ENCODE data around the gene LSM8. TPM values are rescaled to one million over a fixed set of nuclear protein-coding genes. Genes with fewer than 3 reads are reported as not detected.

LSM8 gene
- total and polyA plus RNA-seq, 2 experiments from 2014 or later, result 95.4 to 100 TPM

DNA sequence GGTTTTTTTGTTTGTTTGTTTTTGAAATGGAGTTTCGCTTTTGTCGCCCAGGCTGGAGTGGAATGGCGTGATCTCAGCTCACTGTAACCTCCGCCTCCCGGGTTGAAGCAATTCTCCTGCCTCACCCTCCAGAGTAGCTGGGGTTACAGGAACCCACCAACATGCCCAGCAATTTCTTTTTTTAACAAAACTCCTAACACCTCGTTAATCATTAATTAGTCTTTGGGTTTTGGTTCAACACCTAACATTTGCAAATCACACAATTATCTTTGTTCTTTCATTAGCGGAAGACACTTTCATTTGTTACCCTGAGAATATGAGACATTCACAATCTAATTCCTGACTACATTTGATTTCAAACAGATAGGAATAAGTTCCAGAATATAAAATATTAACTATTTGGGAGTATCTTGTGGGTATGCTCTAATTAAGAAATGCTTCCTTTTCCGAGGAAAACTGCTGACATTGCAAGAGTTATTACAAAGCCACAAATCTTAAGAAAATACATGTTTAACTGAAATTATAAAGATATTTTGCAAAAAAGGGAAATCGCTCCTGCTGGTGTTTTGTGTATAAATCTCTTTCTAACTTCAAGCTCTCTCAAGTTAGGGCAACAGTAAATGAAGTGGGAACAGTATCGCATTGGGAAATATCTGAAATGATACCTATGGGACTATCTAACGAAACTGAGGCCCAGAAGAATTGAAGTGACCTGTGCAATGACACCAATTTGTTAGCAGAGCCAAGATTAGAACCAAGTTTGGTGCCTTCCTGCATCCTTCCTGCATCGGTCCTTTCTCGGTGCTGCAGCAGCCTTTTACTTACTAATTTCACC lies 1.2 kb upstream of the LSM8 start:
- peak overlapping the region; percentile 84 for H3K4me2 ChIP-seq
- peaks cover 3% of the 10 kb centered on the region; the same call in 1 of the 2 replicates for H3K36me3 ChIP-seq (ENCODE audit: insufficient read depth)
- 0 out of 2 replicates have a peak overlapping the region, but pooled peaks have one; percentile 23 for H2AFZ ChIP-seq
- Mint-ChIP-seq H3K36me3 (ENCODE audit: low read depth) (peaks cover 26% of the 10 kb centered on the region), H3K27ac (peak overlapping the region; percentile 99), H3K4me1 (peaks cover 8% of the 10 kb centered on the region), H3K27me3 (ENCODE audit: insufficient read depth, low read depth, poor library complexity) (no peaks in the 10 kb centered on the region), H3K9me3 (no peaks in the 10 kb centered on the region), H3K4me3 (peak overlapping the region; percentile 95)
- no peaks in the 10 kb centered on the region for H3K4me1 ChIP-seq (ENCODE audit: insufficient read depth)
- no peaks in the 10 kb centered on the region for H3K27me3 ChIP-seq (ENCODE audit: insufficient read depth)
- H3K4me3 ChIP-seq, result peak overlapping the region; percentile 83
- H3F3A ChIP-seq (replicated peaks; ENCODE audit: low read depth), result no peaks in the 10 kb centered on the region
- no peaks in the 10 kb centered on the region for H3K9me2 ChIP-seq (ENCODE audit: insufficient read depth)
- ATAC-seq, result no peak
- peak overlapping the region; percentile 94 for H3K27ac ChIP-seq (ENCODE audit: low read depth)
- no peak for DNase-seq (ENCODE audit: low spot score)
- H3K79me2 ChIP-seq (replicated peaks; ENCODE audit: insufficient read depth), result peaks cover 36% of the 10 kb centered on the region
- no peaks in the 10 kb centered on the region; the same call in 1 of the 2 replicates for H4K20me1 ChIP-seq (replicated peaks; ENCODE audit: insufficient read depth)
- no peak for TF ChIP-seq EZH2 (IDR thresholded peaks at IDR 0.05; ENCODE audit: low read depth, unreplicated experiment)
- TF ChIP-seq JUNB (IDR thresholded peaks at IDR 0.05; ENCODE audit: unreplicated experiment), result no peak
- TF ChIP-seq, protein P1, sequence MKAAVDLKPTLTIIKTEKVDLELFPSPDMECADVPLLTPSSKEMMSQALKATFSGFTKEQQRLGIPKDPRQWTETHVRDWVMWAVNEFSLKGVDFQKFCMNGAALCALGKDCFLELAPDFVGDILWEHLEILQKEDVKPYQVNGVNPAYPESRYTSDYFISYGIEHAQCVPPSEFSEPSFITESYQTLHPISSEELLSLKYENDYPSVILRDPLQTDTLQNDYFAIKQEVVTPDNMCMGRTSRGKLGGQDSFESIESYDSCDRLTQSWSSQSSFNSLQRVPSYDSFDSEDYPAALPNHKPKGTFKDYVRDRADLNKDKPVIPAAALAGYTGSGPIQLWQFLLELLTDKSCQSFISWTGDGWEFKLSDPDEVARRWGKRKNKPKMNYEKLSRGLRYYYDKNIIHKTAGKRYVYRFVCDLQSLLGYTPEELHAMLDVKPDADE (IDR thresholded peaks at IDR 0.05), result no peak
- TF ChIP-seq NANOG (IDR thresholded peaks at IDR 0.05; ENCODE audit: borderline replicate concordance), result no peak
- TF ChIP-seq EZH2phosphoT487 (IDR thresholded peaks at IDR 0.05; ENCODE audit: unreplicated experiment), result no peak
- no peak for TF ChIP-seq ZNF114 (CRISPR knock-in tag; IDR thresholded peaks at IDR 0.05)
- TF ChIP-seq, protein P2, sequence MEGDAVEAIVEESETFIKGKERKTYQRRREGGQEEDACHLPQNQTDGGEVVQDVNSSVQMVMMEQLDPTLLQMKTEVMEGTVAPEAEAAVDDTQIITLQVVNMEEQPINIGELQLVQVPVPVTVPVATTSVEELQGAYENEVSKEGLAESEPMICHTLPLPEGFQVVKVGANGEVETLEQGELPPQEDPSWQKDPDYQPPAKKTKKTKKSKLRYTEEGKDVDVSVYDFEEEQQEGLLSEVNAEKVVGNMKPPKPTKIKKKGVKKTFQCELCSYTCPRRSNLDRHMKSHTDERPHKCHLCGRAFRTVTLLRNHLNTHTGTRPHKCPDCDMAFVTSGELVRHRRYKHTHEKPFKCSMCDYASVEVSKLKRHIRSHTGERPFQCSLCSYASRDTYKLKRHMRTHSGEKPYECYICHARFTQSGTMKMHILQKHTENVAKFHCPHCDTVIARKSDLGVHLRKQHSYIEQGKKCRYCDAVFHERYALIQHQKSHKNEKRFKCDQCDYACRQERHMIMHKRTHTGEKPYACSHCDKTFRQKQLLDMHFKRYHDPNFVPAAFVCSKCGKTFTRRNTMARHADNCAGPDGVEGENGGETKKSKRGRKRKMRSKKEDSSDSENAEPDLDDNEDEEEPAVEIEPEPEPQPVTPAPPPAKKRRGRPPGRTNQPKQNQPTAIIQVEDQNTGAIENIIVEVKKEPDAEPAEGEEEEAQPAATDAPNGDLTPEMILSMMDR (conservative IDR thresholded peaks at IDR 0.05; ENCODE audit: low read depth in 2 of 2), result no peak
- no peak for TF ChIP-seq STAT1 (IDR thresholded peaks at IDR 0.05; ENCODE audit: unreplicated experiment)
- no peak for TF ChIP-seq POLR2AphosphoS5 (IDR thresholded peaks at IDR 0.05; ENCODE audit: low read depth)
- TF ChIP-seq, protein P3, sequence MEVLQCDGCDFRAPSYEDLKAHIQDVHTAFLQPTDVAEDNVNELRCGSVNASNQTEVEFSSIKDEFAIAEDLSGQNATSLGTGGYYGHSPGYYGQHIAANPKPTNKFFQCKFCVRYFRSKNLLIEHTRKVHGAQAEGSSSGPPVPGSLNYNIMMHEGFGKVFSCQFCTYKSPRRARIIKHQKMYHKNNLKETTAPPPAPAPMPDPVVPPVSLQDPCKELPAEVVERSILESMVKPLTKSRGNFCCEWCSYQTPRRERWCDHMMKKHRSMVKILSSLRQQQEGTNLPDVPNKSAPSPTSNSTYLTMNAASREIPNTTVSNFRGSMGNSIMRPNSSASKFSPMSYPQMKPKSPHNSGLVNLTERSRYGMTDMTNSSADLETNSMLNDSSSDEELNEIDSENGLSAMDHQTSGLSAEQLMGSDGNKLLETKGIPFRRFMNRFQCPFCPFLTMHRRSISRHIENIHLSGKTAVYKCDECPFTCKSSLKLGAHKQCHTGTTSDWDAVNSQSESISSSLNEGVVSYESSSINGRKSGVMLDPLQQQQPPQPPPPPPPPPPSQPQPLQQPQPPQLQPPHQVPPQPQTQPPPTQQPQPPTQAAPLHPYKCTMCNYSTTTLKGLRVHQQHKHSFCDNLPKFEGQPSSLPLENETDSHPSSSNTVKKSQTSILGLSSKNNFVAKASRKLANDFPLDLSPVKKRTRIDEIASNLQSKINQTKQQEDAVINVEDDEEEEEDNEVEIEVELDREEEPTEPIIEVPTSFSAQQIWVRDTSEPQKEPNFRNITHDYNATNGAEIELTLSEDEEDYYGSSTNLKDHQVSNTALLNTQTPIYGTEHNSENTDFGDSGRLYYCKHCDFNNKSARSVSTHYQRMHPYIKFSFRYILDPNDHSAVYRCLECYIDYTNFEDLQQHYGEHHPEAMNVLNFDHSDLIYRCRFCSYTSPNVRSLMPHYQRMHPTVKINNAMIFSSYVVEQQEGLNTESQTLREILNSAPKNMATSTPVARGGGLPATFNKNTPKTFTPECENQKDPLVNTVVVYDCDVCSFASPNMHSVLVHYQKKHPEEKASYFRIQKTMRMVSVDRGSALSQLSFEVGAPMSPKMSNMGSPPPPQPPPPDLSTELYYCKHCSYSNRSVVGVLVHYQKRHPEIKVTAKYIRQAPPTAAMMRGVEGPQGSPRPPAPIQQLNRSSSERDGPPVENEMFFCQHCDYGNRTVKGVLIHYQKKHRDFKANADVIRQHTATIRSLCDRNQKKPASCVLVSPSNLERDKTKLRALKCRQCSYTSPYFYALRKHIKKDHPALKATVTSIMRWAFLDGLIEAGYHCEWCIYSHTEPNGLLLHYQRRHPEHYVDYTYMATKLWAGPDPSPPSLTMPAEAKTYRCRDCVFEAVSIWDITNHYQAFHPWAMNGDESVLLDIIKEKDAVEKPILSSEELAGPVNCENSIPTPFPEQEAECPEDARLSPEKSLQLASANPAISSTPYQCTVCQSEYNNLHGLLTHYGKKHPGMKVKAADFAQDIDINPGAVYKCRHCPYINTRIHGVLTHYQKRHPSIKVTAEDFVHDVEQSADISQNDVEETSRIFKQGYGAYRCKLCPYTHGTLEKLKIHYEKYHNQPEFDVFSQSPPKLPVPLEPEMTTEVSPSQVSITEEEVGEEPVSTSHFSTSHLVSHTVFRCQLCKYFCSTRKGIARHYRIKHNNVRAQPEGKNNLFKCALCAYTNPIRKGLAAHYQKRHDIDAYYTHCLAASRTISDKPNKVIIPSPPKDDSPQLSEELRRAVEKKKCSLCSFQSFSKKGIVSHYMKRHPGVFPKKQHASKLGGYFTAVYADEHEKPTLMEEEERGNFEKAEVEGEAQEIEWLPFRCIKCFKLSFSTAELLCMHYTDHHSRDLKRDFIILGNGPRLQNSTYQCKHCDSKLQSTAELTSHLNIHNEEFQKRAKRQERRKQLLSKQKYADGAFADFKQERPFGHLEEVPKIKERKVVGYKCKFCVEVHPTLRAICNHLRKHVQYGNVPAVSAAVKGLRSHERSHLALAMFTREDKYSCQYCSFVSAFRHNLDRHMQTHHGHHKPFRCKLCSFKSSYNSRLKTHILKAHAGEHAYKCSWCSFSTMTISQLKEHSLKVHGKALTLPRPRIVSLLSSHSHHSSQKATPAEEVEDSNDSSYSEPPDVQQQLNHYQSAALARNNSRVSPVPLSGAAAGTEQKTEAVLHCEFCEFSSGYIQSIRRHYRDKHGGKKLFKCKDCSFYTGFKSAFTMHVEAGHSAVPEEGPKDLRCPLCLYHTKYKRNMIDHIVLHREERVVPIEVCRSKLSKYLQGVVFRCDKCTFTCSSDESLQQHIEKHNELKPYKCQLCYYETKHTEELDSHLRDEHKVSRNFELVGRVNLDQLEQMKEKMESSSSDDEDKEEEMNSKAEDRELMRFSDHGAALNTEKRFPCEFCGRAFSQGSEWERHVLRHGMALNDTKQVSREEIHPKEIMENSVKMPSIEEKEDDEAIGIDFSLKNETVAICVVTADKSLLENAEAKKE (CRISPR knock-in tag; IDR thresholded peaks at IDR 0.05), result no peak
- no peak for TF ChIP-seq CREB1 (CRISPR knock-in tag; IDR thresholded peaks at IDR 0.05; ENCODE audit: low read depth)
- no peak for TF ChIP-seq ZNF331 (CRISPR knock-in tag; IDR thresholded peaks at IDR 0.05; ENCODE audit: low read depth)
- TF ChIP-seq, protein P4, sequence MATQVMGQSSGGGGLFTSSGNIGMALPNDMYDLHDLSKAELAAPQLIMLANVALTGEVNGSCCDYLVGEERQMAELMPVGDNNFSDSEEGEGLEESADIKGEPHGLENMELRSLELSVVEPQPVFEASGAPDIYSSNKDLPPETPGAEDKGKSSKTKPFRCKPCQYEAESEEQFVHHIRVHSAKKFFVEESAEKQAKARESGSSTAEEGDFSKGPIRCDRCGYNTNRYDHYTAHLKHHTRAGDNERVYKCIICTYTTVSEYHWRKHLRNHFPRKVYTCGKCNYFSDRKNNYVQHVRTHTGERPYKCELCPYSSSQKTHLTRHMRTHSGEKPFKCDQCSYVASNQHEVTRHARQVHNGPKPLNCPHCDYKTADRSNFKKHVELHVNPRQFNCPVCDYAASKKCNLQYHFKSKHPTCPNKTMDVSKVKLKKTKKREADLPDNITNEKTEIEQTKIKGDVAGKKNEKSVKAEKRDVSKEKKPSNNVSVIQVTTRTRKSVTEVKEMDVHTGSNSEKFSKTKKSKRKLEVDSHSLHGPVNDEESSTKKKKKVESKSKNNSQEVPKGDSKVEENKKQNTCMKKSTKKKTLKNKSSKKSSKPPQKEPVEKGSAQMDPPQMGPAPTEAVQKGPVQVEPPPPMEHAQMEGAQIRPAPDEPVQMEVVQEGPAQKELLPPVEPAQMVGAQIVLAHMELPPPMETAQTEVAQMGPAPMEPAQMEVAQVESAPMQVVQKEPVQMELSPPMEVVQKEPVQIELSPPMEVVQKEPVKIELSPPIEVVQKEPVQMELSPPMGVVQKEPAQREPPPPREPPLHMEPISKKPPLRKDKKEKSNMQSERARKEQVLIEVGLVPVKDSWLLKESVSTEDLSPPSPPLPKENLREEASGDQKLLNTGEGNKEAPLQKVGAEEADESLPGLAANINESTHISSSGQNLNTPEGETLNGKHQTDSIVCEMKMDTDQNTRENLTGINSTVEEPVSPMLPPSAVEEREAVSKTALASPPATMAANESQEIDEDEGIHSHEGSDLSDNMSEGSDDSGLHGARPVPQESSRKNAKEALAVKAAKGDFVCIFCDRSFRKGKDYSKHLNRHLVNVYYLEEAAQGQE (IDR thresholded peaks at IDR 0.05; ENCODE audit: unreplicated experiment), result no peak
